Measurements from ENCODE around the gene ECHDC1.

The ECHDC1 gene

DNA sequence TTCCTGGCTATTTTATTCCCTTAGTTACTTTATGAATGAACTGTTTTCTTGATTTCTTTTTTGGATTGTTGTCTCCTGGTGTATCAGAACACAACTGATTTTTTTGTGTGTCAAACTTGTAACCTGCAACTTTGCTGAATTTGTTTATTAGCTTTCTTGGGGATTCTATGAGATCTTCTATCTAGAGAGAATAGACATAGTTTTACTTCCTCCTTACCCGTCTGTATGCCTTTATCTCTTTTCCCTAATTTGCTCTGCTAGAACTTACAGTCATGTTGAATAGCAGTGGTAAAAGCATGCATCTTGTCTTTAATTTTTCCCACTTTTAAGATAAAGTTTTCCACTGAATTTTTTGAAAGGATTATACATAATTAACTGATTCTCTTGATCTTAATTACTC lies 63.6 kb downstream of the ECHDC1 start:
- peaks cover 0 to 35% (median 14%) of the 10 kb centered on the region in 4 donors for H3K4me1 ChIP-seq
- no peak for DNase-seq
- H3K27me3 ChIP-seq: no peaks in the 10 kb centered on the region
- H3K4me3 ChIP-seq: no peak overlapping the region
- no peaks in the 10 kb centered on the region for H3K9me3 ChIP-seq
- H3K36me3 ChIP-seq: peaks cover 18 to 36% (median 25%) of the 10 kb centered on the region in 3 donors
- intact Hi-C loops (cut with DNase I; ENCODE audit: low total_unique reads): no loop called here
- H3K27ac ChIP-seq: no peak overlapping the region
- TF ChIP-seq, protein P1, sequence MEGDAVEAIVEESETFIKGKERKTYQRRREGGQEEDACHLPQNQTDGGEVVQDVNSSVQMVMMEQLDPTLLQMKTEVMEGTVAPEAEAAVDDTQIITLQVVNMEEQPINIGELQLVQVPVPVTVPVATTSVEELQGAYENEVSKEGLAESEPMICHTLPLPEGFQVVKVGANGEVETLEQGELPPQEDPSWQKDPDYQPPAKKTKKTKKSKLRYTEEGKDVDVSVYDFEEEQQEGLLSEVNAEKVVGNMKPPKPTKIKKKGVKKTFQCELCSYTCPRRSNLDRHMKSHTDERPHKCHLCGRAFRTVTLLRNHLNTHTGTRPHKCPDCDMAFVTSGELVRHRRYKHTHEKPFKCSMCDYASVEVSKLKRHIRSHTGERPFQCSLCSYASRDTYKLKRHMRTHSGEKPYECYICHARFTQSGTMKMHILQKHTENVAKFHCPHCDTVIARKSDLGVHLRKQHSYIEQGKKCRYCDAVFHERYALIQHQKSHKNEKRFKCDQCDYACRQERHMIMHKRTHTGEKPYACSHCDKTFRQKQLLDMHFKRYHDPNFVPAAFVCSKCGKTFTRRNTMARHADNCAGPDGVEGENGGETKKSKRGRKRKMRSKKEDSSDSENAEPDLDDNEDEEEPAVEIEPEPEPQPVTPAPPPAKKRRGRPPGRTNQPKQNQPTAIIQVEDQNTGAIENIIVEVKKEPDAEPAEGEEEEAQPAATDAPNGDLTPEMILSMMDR (IDR thresholded peaks at IDR 0.05): no peak

DNA sequence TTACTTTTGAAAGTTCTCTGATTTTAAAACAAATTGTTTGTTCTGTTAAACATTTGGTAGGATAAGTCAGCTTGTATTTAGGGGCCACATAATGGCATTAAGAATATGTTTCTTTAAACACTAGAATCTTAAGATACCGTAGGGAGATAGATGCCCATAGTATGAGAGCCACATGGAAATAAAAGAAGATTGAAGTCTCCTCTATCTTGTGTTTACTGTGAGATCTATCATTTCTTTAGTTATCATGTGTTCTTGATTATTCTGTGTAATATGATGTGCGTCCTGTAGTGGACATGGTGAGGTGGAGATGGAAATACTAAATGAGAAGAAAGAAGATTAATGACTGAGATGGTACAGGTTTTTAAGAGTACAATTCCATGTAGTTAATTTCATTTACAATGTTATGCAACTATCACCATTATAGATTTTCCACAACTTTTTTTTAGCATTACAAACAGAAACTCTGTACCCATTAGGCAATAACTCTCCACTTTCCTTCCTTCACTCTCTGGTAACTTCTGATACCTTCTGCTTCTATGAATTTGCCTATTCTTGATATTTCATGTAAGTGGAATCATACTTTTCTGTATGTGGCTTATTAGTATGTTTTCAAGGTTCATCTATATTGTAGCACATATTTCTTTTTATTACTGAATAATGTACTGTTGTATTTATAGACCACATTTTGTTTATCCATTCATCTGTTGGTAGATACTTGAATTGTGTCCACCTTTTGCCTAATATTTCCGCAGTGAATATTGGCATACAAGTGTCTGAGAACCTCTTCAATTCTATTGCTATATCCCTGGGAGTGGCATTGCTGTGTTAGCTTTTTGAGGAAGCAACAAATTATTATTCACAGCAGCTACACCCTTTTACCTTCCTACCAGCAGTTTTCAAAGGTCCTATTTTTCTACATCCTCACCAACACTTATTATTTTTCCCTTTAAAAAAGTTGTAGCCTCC lies 65.2 kb downstream of the ECHDC1 start:
- peaks cover 0 to 49% (median 14%) of the 10 kb centered on the region in 4 donors for H3K4me1 ChIP-seq
- no peak for DNase-seq
- TF ChIP-seq, protein P1 (IDR thresholded peaks at IDR 0.05): no peak
- H3K27ac ChIP-seq: no peak overlapping the region
- intact Hi-C loops (cut with DNase I; ENCODE audit: low total_unique reads): no loop called here
- H3K9me3 ChIP-seq: no peaks in the 10 kb centered on the region
- H3K4me3 ChIP-seq: no peak overlapping the region
- H3K36me3 ChIP-seq: peaks cover 15 to 29% (median 20%) of the 10 kb centered on the region in 3 donors
- no peaks in the 10 kb centered on the region for H3K27me3 ChIP-seq

DNA sequence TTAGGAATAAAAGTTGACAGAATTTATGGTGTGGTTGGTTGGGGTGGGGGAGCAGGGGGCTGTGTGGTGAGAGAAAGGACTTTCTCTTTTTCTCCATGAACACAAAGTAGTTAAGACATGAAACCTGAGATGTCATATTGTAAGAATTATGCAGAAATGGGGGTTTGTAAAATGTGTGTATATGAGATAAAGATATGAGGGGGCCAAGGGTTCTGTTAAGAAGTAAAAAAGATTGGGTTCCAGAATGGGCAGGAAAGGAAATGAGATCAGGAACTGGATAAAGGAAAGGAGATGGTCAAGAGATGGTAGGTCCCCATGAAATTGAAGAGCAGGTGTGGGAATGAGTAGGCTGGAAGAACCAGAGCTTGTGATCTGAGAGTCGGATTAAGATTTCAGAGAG lies 67.1 kb downstream of the ECHDC1 start:
- DNase-seq: no peak
- intact Hi-C loops (cut with DNase I; ENCODE audit: low total_unique reads): no loop called here
- H3K27ac ChIP-seq: no peak overlapping the region
- H3K4me1 ChIP-seq: peaks cover 0 to 67% (median 19%) of the 10 kb centered on the region in 4 donors
- H3K27me3 ChIP-seq: no peaks in the 10 kb centered on the region
- H3K4me3 ChIP-seq: no peak overlapping the region
- peaks cover 0 to 11% (median 2%) of the 10 kb centered on the region in 3 donors for H3K36me3 ChIP-seq
- H3K9me3 ChIP-seq: no peaks in the 10 kb centered on the region
- TF ChIP-seq, protein P1 (IDR thresholded peaks at IDR 0.05): no peak

DNA sequence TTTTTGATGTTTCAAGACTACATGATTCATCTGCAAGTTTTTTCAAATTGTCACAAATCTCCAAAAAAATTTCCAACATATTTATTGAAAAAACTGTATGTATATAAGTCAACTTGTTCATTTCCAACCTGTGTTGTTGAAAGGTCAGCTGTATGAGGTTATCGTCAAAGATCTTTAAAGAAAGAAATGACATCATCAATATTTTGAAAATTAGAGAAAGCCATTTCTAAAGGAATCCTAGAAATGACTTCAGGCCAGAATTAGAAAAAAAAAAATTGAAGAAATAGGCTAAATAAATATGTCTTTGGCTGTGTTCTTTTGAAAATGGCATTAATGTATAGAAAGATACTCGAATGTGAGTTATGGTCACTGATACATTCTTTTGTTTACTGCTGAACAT lies 69.9 kb downstream of the ECHDC1 start:
- TF ChIP-seq, protein P1 (IDR thresholded peaks at IDR 0.05): no peak
- H3K27me3 ChIP-seq: no peaks in the 10 kb centered on the region
- intact Hi-C loops (cut with DNase I; ENCODE audit: low total_unique reads): no loop called here
- no peak overlapping the region for H3K4me3 ChIP-seq
- no peak for DNase-seq
- no peaks in the 10 kb centered on the region for H3K9me3 ChIP-seq
- H3K27ac ChIP-seq: no peak overlapping the region
- peaks cover 0 to 88% (median 23%) of the 10 kb centered on the region in 4 donors for H3K4me1 ChIP-seq
- H3K36me3 ChIP-seq: no peaks in the 10 kb centered on the region

DNA sequence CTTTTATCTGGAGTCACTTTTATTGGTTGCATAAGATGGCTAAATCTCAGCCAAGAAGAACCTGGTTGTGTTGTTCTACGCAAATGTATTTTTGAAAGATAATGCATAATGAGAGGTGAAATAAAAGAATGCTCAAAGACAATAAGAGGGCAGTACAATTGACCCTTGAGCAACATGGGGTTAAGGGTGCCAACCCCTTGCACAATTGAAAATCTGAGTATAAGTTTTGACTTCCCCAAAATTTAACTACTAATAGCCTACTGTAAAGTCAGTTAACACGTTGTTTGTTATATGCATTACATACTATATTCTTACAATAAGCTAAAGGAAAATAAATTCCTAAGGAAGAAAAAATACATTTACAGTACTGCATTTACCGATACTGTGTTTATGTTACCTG lies 70.8 kb downstream of the ECHDC1 start:
- intact Hi-C loops (cut with DNase I; ENCODE audit: low total_unique reads): no loop called here
- no peak for DNase-seq
- no peaks in the 10 kb centered on the region for H3K27me3 ChIP-seq
- H3K4me3 ChIP-seq: no peak overlapping the region
- H3K36me3 ChIP-seq: no peaks in the 10 kb centered on the region
- no peak overlapping the region for H3K27ac ChIP-seq
- no peaks in the 10 kb centered on the region for H3K9me3 ChIP-seq
- H3K4me1 ChIP-seq: peaks cover 0 to 85% (median 23%) of the 10 kb centered on the region in 4 donors
- TF ChIP-seq, protein P1 (IDR thresholded peaks at IDR 0.05): no peak

Measured in tibial artery (tissue), 4 donors.